HG03432 (cell line): ENCODE measurements around the gene NOP14.
"Not testable (repeated sequence)": the region's sequence is repeated elsewhere in the genome, so short reads cannot be mapped to it uniquely, and the experiment has no call there.

Experiments
- ATAC-seq: cut with Tn5 transposase; IDR thresholded peaks from one replicate; pipeline ENCODE4 v1.9.1; 2021; ENCODE audit warnings: mild to moderate bottlenecking, moderate library complexity; ENCODE audit not compliant: unreplicated experiment

The NOP14 gene

DNA sequence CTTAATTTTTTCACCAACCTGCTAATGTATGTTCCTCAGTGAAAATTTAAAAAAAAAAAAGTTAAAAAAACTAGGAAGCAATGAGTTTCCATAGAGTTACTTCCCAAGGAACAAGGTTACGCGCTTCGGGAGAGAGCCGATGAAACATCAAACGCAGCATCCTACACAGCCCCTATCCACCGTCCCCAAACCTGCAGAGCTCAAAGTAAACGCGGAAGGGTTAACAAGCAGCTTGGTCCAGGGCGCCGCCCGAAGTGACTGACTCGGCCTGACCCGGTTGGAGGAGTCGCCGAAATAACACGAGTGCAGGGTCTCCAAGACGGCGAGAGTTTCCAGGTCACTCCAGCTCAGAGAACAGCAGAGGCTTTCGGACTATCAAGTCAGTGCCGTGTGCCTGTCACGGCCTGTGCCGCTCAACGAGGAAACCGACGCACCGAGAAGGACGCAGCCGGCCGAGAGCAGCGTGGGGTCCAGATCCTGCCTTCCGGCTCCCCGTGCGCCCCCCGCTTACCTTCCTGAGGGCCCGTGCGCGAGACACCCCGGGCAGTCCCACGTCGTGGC lies 512 bp downstream of the NOP14 start:
- peak; percentile 36 for ATAC-seq

DNA sequence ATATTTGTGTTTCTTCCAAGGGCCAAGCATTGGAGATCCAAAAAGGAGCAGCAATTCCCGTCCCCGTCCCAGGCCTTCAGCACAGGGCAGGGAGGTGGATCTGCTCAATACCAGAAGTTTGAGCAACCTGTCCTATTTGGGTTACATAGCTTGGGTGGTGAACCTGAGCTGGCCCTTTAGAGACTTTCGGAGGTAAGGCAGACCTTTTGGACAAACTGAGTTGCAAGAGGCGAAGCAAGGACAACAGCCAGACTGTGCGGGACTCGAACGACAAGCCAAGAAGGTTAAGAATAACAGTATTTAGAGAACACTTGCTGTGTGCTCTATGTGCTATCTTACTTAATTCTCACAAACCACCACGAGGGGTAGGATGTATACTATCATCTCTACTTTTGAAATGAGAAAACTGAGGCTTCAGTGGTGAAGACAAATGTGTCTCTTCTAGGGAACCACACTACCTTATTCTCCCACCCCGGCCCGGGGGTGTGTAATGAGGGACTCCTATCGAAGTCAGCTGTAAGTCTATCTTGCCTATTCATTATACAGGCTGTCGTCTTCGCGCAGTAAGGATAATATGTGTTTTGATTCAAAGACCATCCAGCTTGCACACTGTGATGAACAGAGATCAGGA lies 1.3 kb downstream of the NOP14 start:
- no peak for ATAC-seq

DNA sequence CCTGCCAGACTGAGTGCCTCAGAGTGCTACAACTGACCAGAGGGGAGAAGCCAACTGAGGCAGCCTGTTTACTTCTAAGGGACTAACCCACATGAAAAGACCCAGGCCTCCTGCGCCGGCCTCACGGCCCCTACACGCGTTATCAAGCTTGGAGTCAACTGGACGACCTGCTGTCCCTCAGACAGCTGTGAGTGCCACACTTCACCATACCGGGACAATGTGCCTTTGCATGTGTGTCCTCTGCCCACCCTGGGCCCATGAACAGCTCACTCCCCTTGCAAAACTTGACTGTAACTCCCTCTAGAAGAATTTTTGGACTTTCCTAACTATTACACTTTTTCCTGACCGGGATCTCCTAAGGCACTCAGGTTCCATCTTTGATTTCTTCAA lies 1.8 kb downstream of the NOP14 start:
- no peak for ATAC-seq

DNA sequence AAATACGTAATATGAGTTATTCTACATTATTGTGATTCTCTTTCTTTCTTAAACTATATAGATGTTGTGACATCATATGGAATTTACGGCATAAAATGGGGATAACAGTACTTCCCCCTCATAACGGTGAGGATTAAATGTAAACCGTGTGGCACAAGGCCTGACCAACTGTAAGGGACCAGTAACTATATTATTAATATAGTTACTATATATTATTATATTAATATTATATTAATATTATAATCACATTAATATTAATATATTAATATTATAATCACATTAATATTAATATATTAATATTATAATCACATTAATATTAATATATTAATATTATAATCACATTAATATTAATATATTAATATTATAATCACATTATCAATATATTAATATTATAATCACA lies 2.8 kb downstream of the NOP14 start:
- ATAC-seq: not testable (repeated sequence)

DNA sequence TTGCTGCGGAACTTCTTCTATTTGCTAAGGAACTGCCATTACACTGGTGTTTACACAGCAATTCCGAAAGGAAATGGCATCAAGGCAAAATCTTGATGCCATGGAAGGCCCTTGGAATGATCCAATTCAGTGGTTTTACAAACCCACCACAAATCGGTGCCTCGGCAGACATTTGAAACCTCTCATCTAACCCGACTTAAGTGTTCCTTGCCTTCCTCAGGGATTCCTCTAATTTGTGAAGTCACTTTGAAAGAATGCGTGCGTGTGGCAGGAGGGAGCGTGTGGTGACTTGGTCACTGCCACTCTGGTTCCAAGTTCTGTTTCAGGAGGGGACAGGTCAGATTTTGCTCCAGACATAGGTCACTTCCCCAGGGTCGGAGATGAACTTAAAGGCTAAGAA lies 4.8 kb downstream of the NOP14 start:
- no peak for ATAC-seq

DNA sequence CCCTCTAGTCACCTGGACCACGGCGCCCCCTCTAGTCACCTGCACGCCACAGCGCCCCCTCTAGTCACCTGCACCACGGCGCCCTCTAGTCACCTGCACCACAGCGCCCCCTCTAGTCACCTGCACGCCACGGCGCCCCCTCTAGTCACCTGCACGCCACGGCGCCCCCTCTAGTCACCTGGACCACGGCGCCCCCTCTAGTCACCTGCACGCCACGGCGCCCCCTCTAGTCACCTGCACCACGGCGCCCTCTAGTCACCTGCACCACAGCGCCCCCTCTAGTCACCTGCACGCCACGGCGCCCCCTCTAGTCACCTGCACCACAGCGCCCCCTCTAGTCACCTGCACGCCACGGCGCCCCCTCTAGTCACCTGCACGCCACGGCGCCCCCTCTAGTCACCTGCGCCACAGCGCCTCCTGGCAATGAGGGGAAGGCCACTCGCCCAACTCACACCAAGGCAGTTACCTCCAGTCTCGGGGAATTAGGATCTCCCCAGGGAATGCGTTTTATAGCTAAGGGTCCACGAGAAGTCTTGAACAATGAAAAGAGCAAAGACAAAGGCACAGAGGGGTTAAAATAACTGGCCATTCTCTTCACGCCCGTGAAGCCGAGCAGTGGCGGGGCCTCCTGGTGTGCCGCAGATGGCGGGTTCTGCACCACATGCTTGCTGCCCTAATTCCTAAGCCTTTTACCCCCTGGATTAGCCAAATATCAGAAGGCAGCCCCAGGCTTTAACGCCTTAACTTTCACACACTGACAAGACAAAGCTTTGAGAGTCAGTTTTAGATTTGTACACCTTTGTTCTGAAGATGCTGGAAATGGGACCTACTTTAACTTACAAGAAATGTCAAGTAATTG lies 7.8 kb downstream of the NOP14 start:
- not testable (repeated sequence) for ATAC-seq

DNA sequence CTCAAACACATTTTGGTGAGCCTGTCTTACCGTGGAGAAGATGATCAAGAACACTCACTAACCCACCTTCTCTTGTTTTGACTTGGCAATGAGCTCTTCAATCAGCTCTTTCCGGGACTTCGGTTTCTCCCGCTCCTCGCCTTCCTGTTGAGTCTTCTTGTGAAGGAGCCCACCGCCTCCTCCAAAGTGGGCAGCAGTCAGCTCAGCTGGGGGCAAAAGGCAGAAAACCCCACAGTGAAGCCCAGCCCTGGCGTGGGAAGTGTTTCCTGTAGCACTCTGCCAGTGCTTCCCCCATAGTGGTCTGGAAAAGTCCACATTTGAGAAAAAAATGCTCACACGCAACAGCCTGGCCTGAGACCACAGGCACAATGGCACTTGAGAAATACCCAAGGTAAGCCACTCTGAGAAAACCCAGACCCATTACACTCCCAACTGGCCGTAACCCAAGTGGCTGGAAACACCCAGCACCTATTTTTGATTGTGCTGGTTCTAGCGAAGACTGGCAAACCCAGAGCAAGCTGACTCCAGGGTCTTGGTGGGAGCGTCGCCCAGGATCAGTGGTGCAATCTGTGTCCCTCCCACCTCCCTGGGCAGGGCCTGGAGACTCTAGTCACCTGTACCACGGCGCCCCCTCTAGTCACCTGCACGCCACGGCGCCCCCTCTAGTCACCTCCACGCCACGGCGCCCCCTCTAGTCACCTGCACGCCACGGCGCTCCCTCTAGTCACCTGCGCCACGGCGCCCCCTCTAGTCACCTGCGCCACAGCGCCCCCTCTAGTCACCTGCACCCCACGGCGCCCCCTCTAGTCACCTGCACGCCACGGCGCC lies 8.6 kb downstream of the NOP14 start:
- peak; percentile 68 for ATAC-seq

DNA sequence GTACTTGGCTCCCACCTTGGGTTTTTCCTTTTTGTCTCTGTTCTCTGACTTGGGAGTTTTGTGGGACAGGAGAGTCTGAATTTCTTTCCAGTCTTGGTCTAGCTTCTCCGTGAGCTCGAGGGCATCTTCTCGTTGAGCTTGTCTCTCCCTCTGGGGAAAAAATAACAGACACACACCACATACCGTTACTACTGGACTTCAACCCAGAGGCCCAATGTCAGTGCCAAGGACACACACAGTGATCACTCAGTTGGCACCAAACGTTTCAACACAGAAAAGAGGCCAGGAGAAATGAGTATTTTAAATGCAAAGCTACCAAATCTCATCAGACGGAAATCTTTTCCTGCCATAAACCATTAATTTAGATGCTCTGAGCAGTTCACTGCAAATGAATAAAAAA lies 9.7 kb downstream of the NOP14 start:
- ATAC-seq: no peak

DNA sequence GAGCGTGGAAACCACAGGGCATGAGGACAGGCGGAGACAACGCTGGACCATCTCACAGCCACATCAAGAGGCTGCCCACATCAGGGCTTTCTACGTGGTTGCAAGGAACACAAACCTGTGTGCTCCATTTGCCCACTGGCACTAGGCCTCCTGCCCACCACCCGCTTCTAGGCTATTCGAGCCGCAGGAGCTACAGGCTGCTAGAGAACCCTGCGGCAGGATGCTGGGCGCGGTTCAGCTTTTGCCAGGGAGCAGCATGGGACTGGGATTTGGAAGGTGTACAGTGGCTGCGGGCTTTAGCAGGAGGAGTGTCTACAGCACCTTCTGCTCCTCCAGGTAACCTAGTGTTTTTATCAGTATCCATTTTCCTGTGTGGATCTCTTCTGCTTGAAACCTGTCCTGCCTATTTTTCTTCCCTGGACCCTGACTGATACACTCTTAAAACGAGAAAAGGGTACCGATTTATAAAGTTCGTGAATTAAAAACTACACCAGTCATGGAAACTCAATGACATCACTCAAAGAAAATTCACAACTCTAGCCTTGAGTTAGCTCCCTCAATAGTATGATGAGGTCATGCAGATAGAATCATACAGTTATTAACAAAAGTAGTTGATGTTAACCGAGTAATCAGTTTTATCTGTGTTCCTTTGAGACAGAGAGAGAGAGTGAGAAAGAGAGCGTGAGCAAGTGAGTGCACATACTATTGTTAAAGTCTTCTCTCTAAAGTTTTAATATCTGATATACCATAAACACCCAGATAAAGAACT lies 12.8 kb downstream of the NOP14 start:
- no peak for ATAC-seq

DNA sequence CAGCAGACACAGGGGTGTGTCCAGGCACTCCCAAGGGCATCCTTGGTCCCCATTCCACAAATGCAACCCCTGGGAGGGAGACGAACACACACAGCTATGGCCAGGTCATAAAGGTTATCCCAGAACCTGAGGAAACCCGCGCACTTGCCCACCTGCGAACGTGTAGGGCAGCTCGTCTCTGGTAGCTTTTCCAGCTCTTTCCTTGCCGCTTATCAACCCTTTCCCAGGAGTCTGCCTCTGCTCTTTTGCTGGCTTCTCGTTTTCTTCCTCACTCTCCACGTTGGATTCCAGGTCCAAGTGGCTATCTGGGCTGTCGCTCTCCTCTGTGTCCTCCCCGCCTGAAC lies 13.5 kb downstream of the NOP14 start:
- no peak for ATAC-seq

DNA sequence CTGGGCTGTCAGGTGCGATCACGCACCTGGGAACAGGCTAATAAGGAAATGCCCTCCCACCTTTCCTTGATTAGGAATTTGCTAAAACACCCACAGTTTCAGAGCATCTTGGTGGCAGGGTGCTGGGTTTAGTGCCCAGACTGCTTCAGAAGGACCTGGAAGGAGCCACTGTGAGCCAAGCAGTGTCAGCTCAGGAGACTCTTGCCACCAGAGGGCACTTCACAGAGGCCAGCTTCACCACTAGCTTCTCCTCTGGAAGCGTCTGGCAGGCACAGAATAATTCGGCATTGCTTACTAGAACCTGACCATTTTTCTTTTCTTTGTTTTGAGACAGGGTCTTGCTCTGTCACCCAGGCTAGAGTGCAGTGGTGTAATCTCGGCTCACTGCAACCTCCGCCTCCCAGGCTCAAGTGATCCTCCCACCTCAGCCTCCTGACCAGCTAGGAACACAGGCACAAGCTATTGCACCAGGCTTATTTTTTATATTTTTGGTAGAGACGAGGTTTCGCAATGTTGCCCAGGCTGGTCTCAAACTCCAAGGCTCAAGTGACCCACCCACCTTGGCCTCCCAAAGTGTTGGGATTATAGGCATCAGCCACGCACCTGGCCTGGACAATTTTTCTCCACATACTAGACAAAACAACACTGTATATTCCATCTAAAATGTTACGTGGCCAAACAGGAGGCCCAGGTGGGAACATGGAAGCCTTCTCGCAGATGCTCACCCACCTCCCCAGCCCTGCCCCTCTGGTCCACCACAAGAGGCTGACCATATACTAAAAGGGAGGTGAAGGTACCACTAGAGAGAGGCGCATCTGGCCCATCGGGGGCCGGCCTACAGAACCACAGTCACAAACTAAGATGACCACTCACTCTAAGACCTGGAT lies 14.1 kb downstream of the NOP14 start:
- no peak for ATAC-seq

DNA sequence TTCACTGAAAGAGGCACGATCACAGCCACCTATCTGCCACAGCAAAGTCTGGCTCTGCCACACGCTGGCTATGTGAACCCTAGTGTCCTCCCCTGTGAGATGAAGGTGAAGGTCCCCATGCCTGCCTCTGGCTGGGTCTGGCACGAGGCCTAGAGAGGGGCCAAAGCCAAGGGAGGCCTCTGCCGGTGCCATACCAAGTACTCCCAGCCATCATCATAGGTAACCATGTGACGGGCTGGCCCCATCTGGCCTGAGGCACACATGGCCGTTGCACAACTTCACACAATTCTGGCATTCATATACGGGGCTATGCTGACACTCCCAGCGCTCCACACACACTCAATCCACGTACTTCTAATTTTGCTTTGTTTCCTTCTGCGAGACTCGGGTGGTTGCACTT lies 15.3 kb downstream of the NOP14 start:
- ATAC-seq: no peak

DNA sequence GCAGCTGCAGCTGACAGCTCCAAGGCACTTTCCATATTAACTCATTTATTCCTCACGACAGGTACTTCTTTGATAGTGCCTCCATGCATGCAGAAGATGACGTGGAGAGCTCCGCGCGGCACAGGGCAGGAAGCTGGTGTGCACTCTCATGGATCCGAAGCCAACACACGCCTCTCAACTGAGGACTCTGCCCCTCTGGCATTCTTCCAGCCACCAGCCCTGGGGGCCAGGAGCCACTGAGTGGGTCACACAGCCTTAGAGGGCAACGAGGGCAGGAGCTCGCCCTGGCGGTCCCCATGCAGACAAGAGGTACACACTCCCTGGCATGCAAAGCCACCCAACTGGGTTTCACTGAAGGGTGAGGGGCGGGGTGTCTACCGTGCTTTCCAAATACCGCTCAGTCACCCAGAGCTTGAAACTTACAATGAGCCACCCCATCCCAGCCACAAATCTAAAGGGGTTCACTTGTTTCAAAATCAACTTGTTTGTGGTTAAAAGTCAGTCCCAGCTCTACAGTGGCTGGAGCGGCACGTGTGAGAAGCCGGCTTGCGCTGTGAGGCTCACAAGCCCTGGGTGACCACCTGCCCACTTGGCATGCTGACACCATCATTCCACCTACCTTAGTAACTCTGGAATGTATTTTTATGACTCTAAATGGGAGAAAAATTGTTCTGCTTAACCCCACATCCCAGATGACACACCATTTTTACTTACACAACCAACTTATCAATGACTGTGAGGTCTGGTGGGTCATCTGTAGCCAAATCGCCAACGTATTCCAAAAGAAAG lies 16.2 kb downstream of the NOP14 start:
- ATAC-seq: no peak

DNA sequence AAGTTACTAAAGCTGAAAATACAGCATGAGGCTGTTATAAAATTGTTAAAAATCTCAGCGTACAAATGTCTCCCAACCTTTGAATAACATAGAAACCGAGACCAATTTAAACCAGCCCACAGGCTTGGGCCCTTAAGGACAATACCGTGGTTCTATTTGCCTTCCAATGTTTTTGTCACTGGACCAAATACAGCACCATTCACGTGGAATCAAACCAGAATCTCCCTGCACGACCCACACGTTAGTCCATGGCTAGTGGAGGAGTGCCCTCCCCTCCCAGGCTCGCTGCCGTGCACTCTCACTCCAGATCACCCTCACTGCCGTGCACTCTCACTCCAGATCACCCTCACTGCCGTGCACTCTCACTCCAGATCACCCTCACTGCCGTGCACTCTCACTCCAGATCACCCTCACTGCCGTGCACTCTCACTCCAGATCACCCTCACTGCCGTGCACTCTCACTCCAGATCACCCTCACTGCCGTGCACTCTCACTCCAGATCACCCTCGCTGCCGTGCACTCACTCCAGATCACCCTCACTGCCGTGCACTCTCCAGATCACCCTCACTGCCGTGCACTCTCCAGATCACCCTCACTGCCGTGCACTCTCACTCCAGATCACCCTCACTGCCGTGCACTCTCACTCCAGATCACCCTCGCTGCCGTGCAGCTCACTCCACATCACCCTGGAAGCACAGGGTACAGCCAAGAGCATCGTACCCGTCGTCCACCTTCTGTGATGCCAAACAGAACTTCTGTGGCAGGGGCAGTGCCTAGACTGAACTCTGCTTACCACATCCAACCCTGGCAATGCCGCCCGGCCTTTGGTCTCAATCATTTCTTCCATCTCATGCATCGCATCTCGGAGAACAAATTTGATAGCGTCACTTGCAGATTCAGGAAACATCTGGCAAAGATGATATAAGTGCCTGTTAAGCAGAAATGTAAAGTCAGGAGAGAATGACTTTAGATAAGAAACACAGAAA lies 17.3 kb downstream of the NOP14 start:
- ATAC-seq: not testable (repeated sequence)

DNA sequence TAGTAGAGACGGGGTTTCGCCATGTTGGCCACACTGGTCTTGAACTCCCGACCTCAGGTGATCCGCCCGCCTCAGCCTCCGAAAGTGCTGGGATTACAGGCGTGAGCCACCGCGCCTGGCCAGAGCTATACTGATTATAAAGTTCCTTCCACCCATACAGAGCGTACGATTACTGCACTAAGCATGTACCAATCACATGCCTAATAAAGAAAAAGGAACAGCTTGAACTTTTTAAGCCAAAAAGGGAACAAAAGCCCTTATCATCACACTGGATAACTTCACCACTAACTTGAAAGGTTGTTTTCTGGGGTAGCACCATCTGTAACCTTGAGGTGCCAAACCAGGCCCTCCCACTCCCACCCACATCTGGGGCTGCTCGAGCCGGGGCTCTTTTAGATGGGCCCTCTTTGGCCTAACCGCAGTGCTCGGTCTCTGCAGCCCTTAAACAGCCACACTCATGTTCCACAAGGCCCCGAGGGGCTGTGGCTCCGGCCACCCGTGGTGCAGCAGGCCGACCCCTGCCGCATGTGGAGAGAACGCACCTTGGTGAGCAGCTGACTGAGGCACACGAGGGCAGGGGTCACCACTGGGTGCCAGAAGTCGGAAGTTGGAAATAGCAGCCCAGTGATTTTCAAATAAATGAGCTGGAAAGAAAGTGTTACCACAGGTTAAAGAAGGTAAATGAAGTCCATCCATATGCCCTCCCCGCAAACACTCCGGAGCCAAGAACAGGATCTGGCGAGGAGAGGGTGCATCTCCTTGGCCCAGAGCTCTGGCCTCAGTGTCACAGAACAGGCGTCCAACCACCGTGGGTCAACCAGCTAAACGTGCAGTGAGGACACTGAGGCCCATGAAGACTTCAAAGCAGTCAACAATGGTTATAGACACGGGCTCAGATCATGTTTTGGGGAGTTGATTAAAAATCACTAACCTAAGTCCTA lies 18.4 kb downstream of the NOP14 start:
- no peak for ATAC-seq

DNA sequence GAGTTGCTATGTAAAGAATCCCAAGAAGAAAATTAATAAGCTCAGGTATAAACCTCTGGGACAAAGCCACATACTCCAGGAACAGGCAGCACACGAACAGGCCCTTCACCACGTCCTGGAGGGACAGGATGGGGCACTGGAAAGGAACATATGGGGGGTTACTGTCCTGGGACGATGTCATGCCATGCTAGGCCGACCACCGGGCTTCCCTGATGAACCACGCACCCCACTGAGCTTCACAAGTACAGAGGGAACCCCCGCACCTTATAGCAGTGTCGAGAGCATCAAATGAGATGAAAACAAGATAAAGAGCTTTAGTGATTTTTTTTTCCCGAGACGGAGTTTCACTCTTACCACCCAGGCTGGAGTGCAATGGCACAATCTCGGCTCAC lies 19.1 kb downstream of the NOP14 start:
- no peak for ATAC-seq
